NOMO-1 treated with DMSO at 0.1 percent for 48 hours (cell line): ENCODE data around the gene RAB8A.
"Not testable (repeated sequence)": the region's sequence is repeated elsewhere in the genome, so short reads cannot be mapped to it uniquely, and the experiment has no call there.

Experiments
- DNase-seq: peaks from one replicate; lab custom pipeline; 2025; ENCODE audit not compliant: unreplicated experiment; lab: John Stamatoyannopoulos, UW

RAB8A gene

DNA sequence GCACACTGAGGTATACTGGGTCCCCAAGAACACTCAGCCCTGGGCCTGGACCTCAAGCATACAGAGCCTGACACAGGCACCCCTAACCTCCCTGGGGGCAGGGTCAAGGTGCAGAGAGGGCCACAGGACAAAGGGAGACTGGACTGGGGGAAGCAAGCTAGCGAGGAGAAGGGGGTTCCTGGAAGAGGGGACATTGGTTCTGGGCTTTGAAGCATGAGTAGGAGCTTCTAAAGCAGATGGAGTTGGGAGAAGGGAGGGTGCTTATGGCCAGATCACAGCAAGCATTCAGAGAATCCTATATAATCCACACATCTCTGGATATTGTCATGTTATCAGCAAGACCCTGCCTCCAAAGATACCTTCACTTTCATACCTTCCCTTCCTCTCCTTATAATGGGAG lies 58.4 kb downstream of the RAB8A start:
- no peak for DNase-seq

DNA sequence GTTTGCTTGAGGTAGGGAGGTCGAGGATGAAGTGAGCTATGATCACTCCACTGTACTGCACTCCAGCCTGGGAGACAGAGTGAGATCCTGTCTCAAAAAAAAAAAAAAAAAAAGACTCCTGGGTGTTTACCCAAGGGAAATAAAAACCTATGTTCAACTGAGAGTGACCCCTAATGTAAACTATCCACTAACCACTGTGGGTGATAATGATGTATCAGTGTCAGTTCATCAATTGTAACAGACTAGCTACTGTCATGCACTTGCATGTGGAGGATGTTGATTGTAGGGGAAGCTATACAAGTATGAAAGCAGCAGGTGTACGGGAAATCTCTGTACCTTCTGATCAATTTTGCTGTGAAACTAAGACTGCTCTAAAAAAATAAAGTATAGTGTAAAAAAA lies 64.3 kb downstream of the RAB8A start:
- DNase-seq = no peak

DNA sequence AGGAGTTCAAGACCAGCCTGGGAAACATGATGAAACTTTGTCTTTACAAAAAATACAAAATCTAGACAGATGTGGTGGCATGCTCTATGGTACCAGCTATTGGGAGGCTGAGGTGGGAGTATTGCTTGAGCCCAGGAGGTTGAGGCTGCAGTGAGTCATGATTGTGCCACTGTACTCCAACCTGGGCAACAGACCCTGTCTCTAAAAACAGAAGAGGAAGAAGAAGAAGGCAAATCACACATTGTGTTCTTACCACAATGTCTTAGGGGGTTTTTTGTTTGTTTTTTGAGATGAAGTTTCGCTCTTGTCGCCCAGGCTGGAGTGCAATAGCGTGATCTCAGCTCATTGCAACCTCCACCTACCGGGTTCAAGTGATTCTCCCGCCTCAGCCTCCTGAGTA lies 67.2 kb downstream of the RAB8A start:
- DNase-seq = not testable (repeated sequence)

DNA sequence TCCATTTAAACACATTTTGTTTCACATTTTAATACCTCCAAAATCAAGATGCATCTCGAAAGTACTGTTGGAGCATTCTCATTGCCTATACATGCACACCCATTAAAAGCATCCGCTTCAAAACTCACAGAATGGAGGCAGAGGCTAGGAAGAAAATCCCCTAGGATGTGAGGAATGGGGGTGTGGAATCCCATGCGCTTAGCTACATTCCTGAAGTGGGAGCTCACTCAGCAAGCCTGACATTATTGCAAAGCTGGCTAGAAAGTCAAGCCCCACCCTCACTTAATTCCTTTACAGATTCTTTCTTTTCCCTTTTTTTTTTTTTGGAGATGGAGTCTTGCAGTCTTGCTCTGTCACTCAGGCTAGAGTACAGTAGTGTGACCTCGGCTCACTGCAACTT lies 68.9 kb downstream of the RAB8A start:
- no peak for DNase-seq
